H1 (cell line): ENCODE measurements around the gene TTI1. TPM values are rescaled to one million over a fixed set of nuclear protein-coding genes. Genes with fewer than 3 reads are reported as not detected.

Source experiments
- BRCA1 ChIP-seq: IDR thresholded peaks from 2 replicates; pipeline ENCODE4 v1.6.1; 2012; ENCODE audit warnings: low read depth, low read length, improper control_type of control experiment
- CEBPB ChIP-seq: IDR thresholded peaks from 2 replicates; pipeline ENCODE4 v1.6.1; 2012; ENCODE audit warnings: low read depth, low read length
- PHF8 ChIP-seq: fragments of 200-600 bp; sonication (generic); conservative IDR thresholded peaks from 2 replicates; pipeline ENCODE4 v1.7.1; 2012; ENCODE audit warnings: low read depth, mild to moderate bottlenecking, inconsistent platforms, low read length, moderate library complexity
- RFX5 ChIP-seq: IDR thresholded peaks from 2 replicates; pipeline ENCODE4 v1.6.1; 2011; ENCODE audit warnings: low read depth, low read length, improper control_type of control experiment, borderline replicate concordance
- RNF2 ChIP-seq: fragments of 200-900, 300-1000 bp; sonication (generic); IDR thresholded peaks from 2 replicates; pipeline ENCODE4 v1.7.1; 2016; ENCODE audit warnings: borderline replicate concordance, low read depth, mild to moderate bottlenecking, antibody characterized with exemption, low read length; ENCODE audit not compliant: poor library complexity, severe bottlenecking; ENCODE audit errors: missing control alignments
- RXRA ChIP-seq: IDR thresholded peaks from 2 replicates; pipeline ENCODE4 v1.6.1; 2011; ENCODE audit warnings: low read depth, mild to moderate bottlenecking, low read length, moderate library complexity; ENCODE audit not compliant: insufficient read depth
- SIN3A ChIP-seq, 2 experiments: IDR thresholded peaks in 1 of 2; conservative IDR thresholded peaks in 1 of 2; 2 replicates each; pipeline ENCODE4 v1.6.1; 2011 to 2012; ENCODE audit warnings: low read length in 2 of 2, improper control_type of control experiment in 1 of 2, low read depth in 1 of 2, mild to moderate bottlenecking in 1 of 2
- SP4 ChIP-seq: IDR thresholded peaks from 2 replicates; pipeline ENCODE4 v1.6.1; 2012; ENCODE audit warnings: low read length, inconsistent platforms
- polyA plus RNA-seq, 7 experiments: library from polyadenylated mRNA; depleted of rRNA in 3 of 7; stranded (reverse) in 5 of 7; unstranded in 2 of 7; fragments of >200 nt in 5 of 7; fragments of 200-250 nt in 2 of 7; gene quantifications; 1 replicate in 5 of 7; 2 replicates in 1 of 7; 4 replicates in 1 of 7; pipeline versions ENCODE4 v1.2.1 to v1.2.3, GENCODE V29; 2011 to 2013; ENCODE audit warnings: missing spikeins in 2 of 7, mixed read lengths in 2 of 7
- total RNA-seq: library from RNA; stranded (reverse); fragmentation: NEBNext Ultra II Directional; extraction: Animal tissue kit (Norgen Biotek cat#: 25700); gene quantifications from 2 replicates; pipeline ENCODE4 v1.2.1, GENCODE V29; 2021
- TF ChIP-seq, protein P1 (sequence below): IDR thresholded peaks from 2 replicates; pipeline ENCODE4 v1.6.1; 2011; ENCODE audit warnings: low read depth, mild to moderate bottlenecking, low read length; ENCODE audit not compliant: insufficient read depth
- TF ChIP-seq, protein P2 (sequence below): IDR thresholded peaks from 2 replicates; pipeline ENCODE4 v1.6.1; 2012; ENCODE audit warnings: inconsistent platforms

Gene TTI1
- total and polyA plus RNA-seq, 2 of the 8 experiments (the other 6 are each of a cell fraction or from before 2014, with no cell fraction given): 34.1 to 47.0 TPM

DNA sequence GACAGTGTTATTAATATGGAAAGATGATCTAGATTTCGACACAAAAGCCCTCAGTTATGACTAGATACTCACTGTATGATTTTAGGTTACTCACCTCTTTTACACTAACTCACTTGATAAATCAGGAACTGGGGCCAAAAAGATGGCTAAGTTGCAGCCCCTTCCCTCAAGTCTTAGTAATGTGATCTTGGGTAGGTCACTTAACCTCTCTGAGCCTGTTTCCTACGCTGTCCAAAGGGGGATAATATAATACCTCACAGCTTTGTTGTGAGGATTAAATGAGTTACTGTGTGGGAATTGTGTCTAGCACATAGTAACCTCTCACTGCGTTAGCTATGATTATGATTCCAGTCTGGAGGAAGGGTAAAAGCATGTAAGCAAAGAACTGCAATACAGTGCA, 1.3 kb downstream of the TTI1 start (continued):
- TF ChIP-seq SIN3A (conservative IDR thresholded peaks at IDR 0.05 in 1 of 2, IDR thresholded peaks at IDR 0.05 in 1 of 2; ENCODE audit: low read depth in 1 of 2, low read length in 2 of 2): no peak
- TF ChIP-seq BRCA1: no peak
- no peak for TF ChIP-seq RXRA
- TF ChIP-seq, protein P1, sequence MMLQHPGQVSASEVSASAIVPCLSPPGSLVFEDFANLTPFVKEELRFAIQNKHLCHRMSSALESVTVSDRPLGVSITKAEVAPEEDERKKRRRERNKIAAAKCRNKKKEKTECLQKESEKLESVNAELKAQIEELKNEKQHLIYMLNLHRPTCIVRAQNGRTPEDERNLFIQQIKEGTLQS: no peak
- TF ChIP-seq, protein P2, sequence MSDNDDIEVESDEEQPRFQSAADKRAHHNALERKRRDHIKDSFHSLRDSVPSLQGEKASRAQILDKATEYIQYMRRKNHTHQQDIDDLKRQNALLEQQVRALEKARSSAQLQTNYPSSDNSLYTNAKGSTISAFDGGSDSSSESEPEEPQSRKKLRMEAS: no peak
- TF ChIP-seq PHF8: no peak
- no peak for TF ChIP-seq CEBPB
- no peak for TF ChIP-seq RNF2
- TF ChIP-seq RFX5: no peak
- no peak for TF ChIP-seq SP4
